GM19372 (cell line): Measurements from ENCODE around the gene TXNIP.
"Not testable (repeated sequence)": the region's sequence is repeated elsewhere in the genome, so short reads cannot be mapped to it uniquely, and the experiment has no call there.

Experiments
- ATAC-seq: cut with Tn5 transposase; IDR thresholded peaks from one replicate; pipeline ENCODE4 v1.9.1; 2021; ENCODE audit warnings: mild to moderate bottlenecking, low read depth, moderate library complexity; ENCODE audit not compliant: unreplicated experiment

The TXNIP gene

GRCh38 chr1:145996433-145997015, at the start of gene TXNIP:
TSS of gene TXNIP (minus strand) at chr1:145996579. CDS start at chr1:145996266, 313 bp downstream.
- ATAC-seq: peak; percentile 94

GRCh38 chr1:146039844-146040194, 43.4 kb upstream of the TXNIP start:
- no peak for ATAC-seq

- ATAC-seq: peak; percentile 37
Measured at GRCh38 chr1:146036965-146037646, 40.7 kb upstream of the TXNIP start.

GRCh38 chr1:146036241-146036964, 40.0 kb upstream of the TXNIP start:
- no peak for ATAC-seq

GRCh38 chr1:146035048-146035423, 38.7 kb upstream of the TXNIP start:
- no peak for ATAC-seq

- no peak for ATAC-seq
Measured at GRCh38 chr1:146032631-146033219, 36.3 kb upstream of the TXNIP start.

GRCh38 chr1:146031476-146031875, 35.1 kb upstream of the TXNIP start:
- ATAC-seq: no peak

GRCh38 chr1:146029117-146029516, 32.7 kb upstream of the TXNIP start:
- no peak for ATAC-seq

- ATAC-seq: not testable (repeated sequence)
Measured at GRCh38 chr1:146026650-146027049, 30.3 kb upstream of the TXNIP start.

GRCh38 chr1:146025787-146026495, 29.6 kb upstream of the TXNIP start:
- ATAC-seq: not testable (repeated sequence)

GRCh38 chr1:146022403-146023127, 26.2 kb upstream of the TXNIP start:
- ATAC-seq: no peak

- ATAC-seq: no peak
Measured at GRCh38 chr1:146021622-146022402, 25.4 kb upstream of the TXNIP start, which contains the start of gene HJV. TSS of gene HJV (minus strand) at chr1:146021735. CDS start at chr1:146020231, 1,504 bp downstream.

GRCh38 chr1:146021050-146021445, 24.7 kb upstream of the TXNIP start:
- ATAC-seq: no peak

- ATAC-seq: no peak
Measured at GRCh38 chr1:146020058-146021049, 24.0 kb upstream of the TXNIP start.

- no peak for ATAC-seq
Measured at GRCh38 chr1:146019231-146020057, 23.1 kb upstream of the TXNIP start.

GRCh38 chr1:146016891-146017290, 20.5 kb upstream of the TXNIP start:
- ATAC-seq: no peak

- no peak for ATAC-seq
Measured at GRCh38 chr1:146013559-146013922, 17.2 kb upstream of the TXNIP start.
